ENCODE results near the gene SLC25A18. TPM values are rescaled to one million over a fixed set of nuclear protein-coding genes. Genes with fewer than 3 reads are reported as not detected.

The SLC25A18 gene
- total RNA-seq, 1 experiment from 2014 or later, result 3.9 TPM

- intact Hi-C loops (cut with micrococcal nuclease; ENCODE audit: unreplicated experiment), result no loop called here
- Histone ChIP-seq H3K9me3 (ENCODE audit: control insufficient read depth, insufficient read depth, low read depth, low read length) (no peaks in the 10 kb centered on the region), H3K27ac (ENCODE audit: low read length) (peak overlapping the region; percentile 97), H3K27me3 (ENCODE audit: control insufficient read depth, insufficient read depth, low read length) (no peaks in the 10 kb centered on the region), H3K4me3 (ENCODE audit: low read depth in 2 of 2, low read length in 2 of 2) (peak overlapping the region; percentile 97 to 98), H3K4me1 (ENCODE audit: control insufficient read depth, insufficient read depth, low read length) (peaks cover 12% of the 10 kb centered on the region), H3K36me3 (ENCODE audit: control insufficient read depth, insufficient read depth, low read length) (peaks cover 2% of the 10 kb centered on the region; the same call in 1 of the 2 replicates)
- ChIA-PET POLR2A (interaction anchor here (1.5 kb wide), 1 partner anchor 11 kb away, joined by 3 read pairs; the partner anchor contains the start of gene BCL2L13), CTCF (no interaction called here)
- ATAC-seq, result no peak
- TF ChIP-seq POLR2AphosphoS5 (IDR thresholded peaks at IDR 0.05; ENCODE audit: low read depth, low read length) (no peak), CTCF (IDR thresholded peaks at IDR 0.05) (no peak), SIN3A (IDR thresholded peaks at IDR 0.05; ENCODE audit: borderline replicate concordance, insufficient read depth, low read depth, low read length) (no peak), TCF7L2 (IDR thresholded peaks at IDR 0.05; ENCODE audit: low read depth, low read length) (no peak), REST (IDR thresholded peaks at IDR 0.05; ENCODE audit: insufficient read depth in 1 of 2, low read depth in 2 of 2, low read length in 1 of 2) (no peak)
- no peak for DNase-seq (ENCODE audit: low read depth, low spot score)
- in situ Hi-C loops (cut with HindIII; ENCODE audit: low pct_unique_long_range_greater_than_20kb, low sequenced_read_pairs), result no loop called here
- TSS peak; percentile 97 for BruUV-seq (replicated peaks)
Observed at GRCh38 chr22:17627961-17628405, 64.7 kb downstream of the SLC25A18 start.

- BruUV-seq (replicated peaks), result no TSS peak
- Histone ChIP-seq H3K9me3 (ENCODE audit: control insufficient read depth, insufficient read depth, low read depth, low read length) (no peaks in the 10 kb centered on the region), H3K27ac (ENCODE audit: low read length) (peak within 1 kb of the TSS; percentile 97), H3K36me3 (ENCODE audit: control insufficient read depth, insufficient read depth, low read length) (peaks cover 2% of the 10 kb centered on the region; the same call in 1 of the 2 replicates), H3K4me3 (ENCODE audit: low read depth in 2 of 2, low read length in 2 of 2) (peak within 1 kb of the TSS; percentile 97 to 98), H3K4me1 (ENCODE audit: control insufficient read depth, insufficient read depth, low read length) (peaks cover 18% of the 10 kb centered on the region), H3K27me3 (ENCODE audit: control insufficient read depth, insufficient read depth, low read length) (no peaks in the 10 kb centered on the region)
- TF ChIP-seq TCF7L2 (IDR thresholded peaks at IDR 0.05; ENCODE audit: low read depth, low read length), result no peak
- no peak for TF ChIP-seq REST (IDR thresholded peaks at IDR 0.05; ENCODE audit: insufficient read depth in 1 of 2, low read depth in 2 of 2, low read length in 1 of 2)
- TF ChIP-seq POLR2AphosphoS5 (IDR thresholded peaks at IDR 0.05; ENCODE audit: low read depth, low read length), result peak; percentile 82
- ChIA-PET POLR2A (interaction anchor here (1.5 kb wide), 1 partner anchor 11 kb away, joined by 3 read pairs; the partner anchor contains the start of gene BCL2L13), CTCF (no interaction called here)
- ATAC-seq, result peak; percentile 99
- peak; percentile 86 for DNase-seq (ENCODE audit: low read depth, low spot score)
- in situ Hi-C loops (cut with HindIII; ENCODE audit: low pct_unique_long_range_greater_than_20kb, low sequenced_read_pairs), result no loop called here
- intact Hi-C loops (cut with micrococcal nuclease; ENCODE audit: unreplicated experiment), result no loop called here
Observed at GRCh38 chr22:17628406-17629172, 65.3 kb downstream of the SLC25A18 start, which contains the start of gene ATP6V1E1. Gene ATP6V1E1 (minus strand): TSS chr22:17628749. CDS start chr22:17628635, 114 bp downstream.

All from Panc1 (cell line).